Sigmoid colon (tissue), 4 donors: ENCODE results near the gene HSD17B2.

Experiments
- CTCF ChIP-seq, 4 experiments: fragments of 450-650 bp in 3 of 4; fragments of 200-600 bp in 1 of 4; IDR thresholded peaks; one replicate each; pipeline ENCODE4 v1.5.1; 2016 to 2019; ENCODE audit warnings: antibody characterized with exemption in 4 of 4, mild to moderate bottlenecking in 3 of 4, moderate library complexity in 2 of 4
- EP300 ChIP-seq, 4 donors: sonication (generic); formaldehyde crosslinking; IDR thresholded peaks; one replicate each; pipeline ENCODE4 v1.6.1; 2017; ENCODE audit warnings: antibody characterized with exemption in 4 of 4
- POLR2A ChIP-seq, 2 donors: fragments of 450-650 bp; IDR thresholded peaks; one replicate each; pipeline ENCODE4 v1.6.1; 2016; ENCODE audit warnings: antibody characterized with exemption in 2 of 2, mild to moderate bottlenecking in 2 of 2, moderate library complexity in 2 of 2
- POLR2AphosphoS5 ChIP-seq, 4 donors: sonication (generic); formaldehyde crosslinking; IDR thresholded peaks; one replicate each; pipeline ENCODE4 v1.6.1; 2017; ENCODE audit warnings: antibody characterized with exemption in 4 of 4

- no peak for TF ChIP-seq POLR2A (IDR thresholded peaks at IDR 0.05)
- TF ChIP-seq CTCF (IDR thresholded peaks at IDR 0.05) = no peak
- TF ChIP-seq EP300 (IDR thresholded peaks at IDR 0.05) = no peak
- TF ChIP-seq POLR2AphosphoS5 (IDR thresholded peaks at IDR 0.05) = no peak
Observed at GRCh38 chr16:82105107-82105506, 70.1 kb downstream of the HSD17B2 start.
